GM18498 (cell line): Measurements from ENCODE around the gene NCAPG2.
"Not testable (repeated sequence)": the region's sequence is repeated elsewhere in the genome, so short reads cannot be mapped to it uniquely, and the experiment has no call there.

ENCODE experiments used
- ATAC-seq: cut with Tn5 transposase; IDR thresholded peaks from one replicate; pipeline ENCODE4 v1.9.1; 2021; ENCODE audit warnings: mild to moderate bottlenecking, moderate library complexity; ENCODE audit not compliant: unreplicated experiment

The NCAPG2 gene

DNA sequence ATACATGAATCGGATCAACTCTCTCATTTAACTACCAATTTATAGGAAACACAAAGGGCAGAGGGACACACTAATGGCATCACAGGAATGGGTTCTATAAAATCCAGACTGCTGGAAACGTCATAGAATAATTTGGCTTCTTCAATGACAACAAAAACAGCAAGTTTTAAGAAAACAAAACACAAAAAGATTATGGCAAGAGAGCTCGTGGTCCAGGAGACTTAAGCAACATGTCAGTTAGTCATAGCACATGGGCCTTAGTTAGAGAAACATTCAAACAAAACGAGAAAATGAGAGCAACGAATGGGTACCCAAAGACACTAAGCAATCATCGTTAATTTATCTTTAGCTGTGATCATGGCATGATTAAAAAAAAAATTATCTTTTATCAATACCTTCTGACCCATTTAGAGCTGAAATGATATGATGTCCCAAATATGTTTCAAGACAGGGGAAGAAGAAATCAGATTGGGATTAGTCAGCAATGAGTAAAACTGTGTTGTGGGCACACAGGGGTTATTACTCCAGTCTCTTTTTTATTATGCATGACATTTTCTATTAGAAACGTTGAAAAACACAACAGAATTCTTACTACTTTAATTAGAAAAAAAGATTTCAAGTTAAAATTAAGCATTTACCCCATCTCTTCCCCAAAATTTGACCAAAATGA is 28.3 kb downstream of the NCAPG2 start:
- no peak for ATAC-seq

GRCh38 chr7:158672975-158673374 is 31.6 kb downstream of the NCAPG2 start:
- ATAC-seq: no peak

GRCh38 chr7:158668086-158668485 is 36.5 kb downstream of the NCAPG2 start:
- ATAC-seq: not testable (repeated sequence)

- not testable (repeated sequence) for ATAC-seq
These were observed 37.5 kb downstream of the NCAPG2 start for GRCh38 chr7:158666966-158667678.

GRCh38 chr7:158666401-158666800 is 38.2 kb downstream of the NCAPG2 start:
- no peak for ATAC-seq

GRCh38 chr7:158664406-158664805 is 40.2 kb downstream of the NCAPG2 start:
- ATAC-seq: no peak

GRCh38 chr7:158663428-158663741 is 41.2 kb downstream of the NCAPG2 start:
- ATAC-seq: no peak

GRCh38 chr7:158662610-158663427 is 41.8 kb downstream of the NCAPG2 start:
- no peak for ATAC-seq

GRCh38 chr7:158658475-158658874 is 46.1 kb downstream of the NCAPG2 start:
- ATAC-seq: no peak

DNA sequence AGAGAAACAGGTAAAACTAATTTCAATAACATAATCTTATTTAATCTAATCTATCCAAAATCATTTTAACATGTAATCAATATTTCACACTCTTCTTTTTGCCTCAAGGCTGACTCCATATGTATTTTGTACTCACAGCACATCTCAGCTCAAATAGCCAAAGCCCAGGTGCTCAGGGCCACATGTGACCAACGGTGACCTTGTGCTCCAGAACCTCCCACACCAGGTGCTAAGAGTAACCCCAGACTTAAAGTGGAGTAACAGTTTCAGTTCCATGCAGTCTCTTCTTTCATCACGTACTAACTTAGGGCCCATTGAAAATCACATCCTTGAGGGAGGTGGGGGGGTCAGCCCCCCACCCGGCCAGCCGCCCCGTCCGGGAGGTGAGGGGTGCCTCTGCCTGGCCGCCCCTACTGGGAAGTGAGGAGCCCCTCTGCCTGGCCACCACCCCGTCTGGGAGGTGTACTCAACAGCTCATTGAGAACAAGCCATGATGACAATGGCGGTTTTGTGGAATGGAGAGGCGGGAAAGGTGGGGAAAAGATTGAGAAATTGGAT is 47.3 kb downstream of the NCAPG2 start:
- peak; percentile 32 for ATAC-seq

DNA sequence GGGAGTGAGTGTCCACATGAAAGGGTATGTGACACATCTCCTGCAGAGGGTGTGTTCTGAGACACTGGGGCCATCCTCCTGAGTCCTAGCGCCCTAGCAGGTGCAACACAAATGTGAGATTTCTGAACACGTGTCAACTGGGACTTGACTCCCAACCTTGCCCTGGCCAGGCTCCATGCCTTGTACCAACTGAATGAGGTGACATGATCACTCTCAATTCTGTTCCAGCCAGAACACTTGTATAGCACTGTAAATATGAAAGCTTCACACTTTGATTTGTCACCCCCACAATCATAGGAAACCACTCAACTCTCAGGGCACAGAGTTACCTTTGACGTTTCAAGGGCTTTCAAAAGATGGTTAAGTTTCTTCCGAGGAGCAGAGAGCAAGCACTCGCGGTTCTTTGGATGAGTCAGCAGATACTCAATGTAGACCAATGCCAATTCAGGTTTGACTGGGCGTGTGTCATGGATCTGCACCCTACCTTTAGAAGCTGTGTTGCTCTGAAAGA is 48.6 kb downstream of the NCAPG2 start:
- ATAC-seq: peak; percentile 95

- ATAC-seq: no peak
These were observed 49.1 kb downstream of the NCAPG2 start for GRCh38 chr7:158655507-158655906.

DNA sequence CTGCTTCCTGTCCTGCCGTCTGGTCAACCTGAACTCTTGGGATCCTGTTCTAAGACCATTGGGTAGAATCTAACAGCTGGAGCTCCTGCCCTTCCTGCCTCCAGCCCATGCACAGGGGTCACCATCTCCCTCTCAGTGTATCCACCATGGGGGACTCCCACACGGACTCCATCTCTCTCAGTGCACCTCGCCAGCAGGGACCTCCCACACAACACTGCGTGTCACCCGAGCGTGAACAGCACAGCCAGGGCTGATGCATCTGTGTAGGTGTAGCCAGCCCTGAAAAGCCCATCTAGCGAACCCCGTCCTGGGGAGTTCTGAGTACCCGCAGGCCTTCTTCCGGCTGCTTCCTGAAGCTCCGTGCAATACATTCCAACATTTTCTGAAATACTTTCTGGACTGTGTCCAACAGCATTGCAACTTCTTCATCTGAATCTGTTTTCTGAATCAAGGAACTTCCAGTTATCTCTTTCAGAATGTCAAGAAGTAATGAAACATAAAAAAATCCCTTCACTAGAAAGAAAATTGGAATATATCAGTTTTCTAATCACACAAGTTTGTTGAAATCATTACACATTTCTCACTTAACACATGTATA is 52.5 kb downstream of the NCAPG2 start:
- ATAC-seq: no peak

DNA sequence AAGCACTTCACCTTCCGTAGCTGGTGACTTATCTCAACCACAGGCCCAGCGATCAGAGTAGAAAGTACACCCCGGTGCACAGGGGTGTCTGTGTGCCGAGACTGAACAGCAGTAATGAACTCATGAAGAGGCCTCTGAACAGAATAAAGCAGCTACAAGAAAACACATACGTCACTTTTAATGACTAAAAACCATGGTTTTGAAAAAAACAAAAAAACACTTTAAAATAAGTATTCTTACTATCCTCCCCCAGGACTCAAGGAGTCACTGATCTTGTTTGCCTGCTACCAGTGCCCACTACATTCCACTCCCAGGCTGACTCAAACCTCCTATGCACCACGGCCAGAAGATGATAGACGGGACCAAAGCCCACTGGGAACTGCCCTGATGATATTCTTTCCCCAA is 53.8 kb downstream of the NCAPG2 start:
- ATAC-seq: no peak

- ATAC-seq: no peak
These were observed 55.3 kb downstream of the NCAPG2 start for GRCh38 chr7:158649279-158649678.

DNA sequence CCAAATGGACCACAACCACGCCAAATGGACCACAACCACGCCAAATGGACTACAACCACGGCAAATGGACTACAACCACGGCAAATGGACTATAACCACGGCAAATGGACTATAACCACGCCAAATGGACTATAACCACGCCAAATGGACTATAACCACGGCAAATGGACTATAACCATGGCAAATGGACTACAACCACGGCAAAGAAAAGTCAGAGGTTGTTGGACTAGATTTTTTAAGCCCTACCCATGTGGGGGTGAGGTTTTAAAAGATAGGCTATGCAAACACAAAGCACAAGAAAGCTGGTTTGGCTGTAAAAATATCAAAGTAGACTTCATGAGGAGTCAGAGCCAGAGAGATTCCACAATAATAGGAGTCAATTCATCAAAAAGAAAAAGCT is 55.8 kb downstream of the NCAPG2 start:
- ATAC-seq: no peak

DNA sequence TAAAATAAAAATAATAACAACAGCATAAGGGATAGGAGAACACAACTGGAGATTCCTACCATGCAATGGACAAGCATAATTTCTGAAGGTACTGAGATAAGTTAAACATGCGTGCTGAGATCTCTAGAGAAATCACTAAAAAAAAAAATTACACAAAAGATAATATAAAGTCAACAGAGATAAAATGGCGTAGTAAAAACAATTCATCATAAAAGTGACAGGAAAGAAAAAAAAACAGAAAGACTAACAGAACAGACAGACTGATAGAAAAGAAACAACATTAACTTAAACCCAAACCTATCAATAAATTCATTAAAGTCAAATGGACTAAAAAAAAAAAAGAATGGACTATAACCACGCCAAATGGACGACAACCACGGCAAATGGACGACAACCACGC is 56.4 kb downstream of the NCAPG2 start:
- no peak for ATAC-seq

DNA sequence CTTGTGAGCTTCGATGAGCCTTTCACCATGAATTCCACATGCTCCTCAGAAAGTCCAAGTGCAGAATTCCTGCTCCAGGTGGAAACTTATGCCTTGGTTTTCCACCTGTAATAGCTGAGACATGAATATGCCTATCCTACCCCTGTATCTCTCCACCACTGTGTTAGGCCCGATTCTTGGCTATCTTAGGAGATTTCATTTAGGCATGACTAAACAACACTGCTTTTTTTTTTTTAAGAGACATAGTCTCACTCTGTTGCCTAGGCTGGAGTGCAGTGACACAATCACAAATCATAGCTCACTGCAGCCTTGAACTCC is 57.2 kb downstream of the NCAPG2 start:
- no peak for ATAC-seq

GRCh38 chr7:158646766-158647474 is 57.7 kb downstream of the NCAPG2 start:
- no peak for ATAC-seq

DNA sequence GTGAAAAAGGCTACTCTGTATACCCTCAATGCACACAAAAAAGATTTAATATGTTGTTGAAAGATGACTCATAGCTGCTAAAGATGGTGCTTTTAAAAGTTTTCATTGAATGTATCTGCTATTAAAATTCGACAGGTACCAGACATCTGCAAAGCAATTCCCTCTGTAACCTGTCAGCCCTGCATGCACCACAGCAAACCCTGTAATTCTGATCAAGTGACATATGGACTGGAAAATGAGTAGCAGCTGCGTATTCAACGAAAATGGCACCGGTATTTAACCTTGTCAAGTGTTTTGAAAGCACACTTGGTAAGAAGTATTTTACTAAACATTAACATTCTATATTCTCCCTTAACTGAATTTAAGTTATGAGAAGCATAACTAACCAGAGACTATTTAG is 58.8 kb downstream of the NCAPG2 start:
- no peak for ATAC-seq

DNA sequence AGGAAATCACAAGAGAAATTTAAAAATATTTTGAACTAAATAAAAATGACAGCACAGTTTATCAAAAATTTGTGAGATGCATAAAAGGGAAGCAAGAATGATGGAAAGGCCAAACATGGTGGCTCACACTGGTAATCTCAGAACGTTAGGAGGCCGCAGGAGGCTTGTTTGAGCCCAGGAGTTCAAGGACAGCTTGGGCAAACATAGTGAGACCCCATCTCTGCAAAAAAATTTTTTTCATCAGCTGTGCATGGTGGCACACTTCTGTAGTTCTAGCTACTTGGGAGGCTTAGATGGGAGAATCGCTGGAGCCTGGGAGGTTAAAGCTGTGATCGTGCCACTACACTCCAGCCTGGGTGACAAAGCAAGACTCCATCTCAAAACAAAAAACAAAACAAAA is 62.5 kb downstream of the NCAPG2 start:
- ATAC-seq: no peak
